H9 (cell line): Measurements from ENCODE around the gene ACSL3. TPM values are rescaled to one million over a fixed set of nuclear protein-coding genes. Genes with fewer than 3 reads are reported as not detected.

Source experiments
- DNase-seq: peaks from one replicate; pipeline ENCODE4 v3.0.0-alpha.2; 2017
- H2AFZ ChIP-seq: one replicate; pipeline ENCODE4 v1.6.1; 2013; ENCODE audit warnings: mild to moderate bottlenecking, low read length, control low read depth, moderate library complexity
- H2AK5ac ChIP-seq: 2 replicates; pipeline ENCODE4 v1.6.1; 2013; ENCODE audit warnings: low read length, control low read depth, mixed read lengths; ENCODE audit not compliant: insufficient read length
- H2BK120ac ChIP-seq: one replicate; pipeline ENCODE4 v1.6.1; 2013; ENCODE audit warnings: low read depth, mild to moderate bottlenecking, low read length, control low read depth, inconsistent platforms; ENCODE audit not compliant: poor library complexity, severe bottlenecking
- H2BK12ac ChIP-seq: 2 replicates; pipeline ENCODE4 v1.6.1; 2013; ENCODE audit warnings: low read length, control low read depth, mixed read lengths, low read depth; ENCODE audit not compliant: insufficient read length
- H2BK15ac ChIP-seq: 2 replicates; pipeline ENCODE4 v1.6.1; 2013; ENCODE audit warnings: low read depth, low read length, control low read depth
- H2BK20ac ChIP-seq: one replicate; pipeline ENCODE4 v1.6.1; 2013; ENCODE audit warnings: low read depth, mild to moderate bottlenecking, low read length, control low read depth, inconsistent platforms; ENCODE audit not compliant: poor library complexity, severe bottlenecking
- H2BK5ac ChIP-seq: 2 replicates; pipeline ENCODE4 v1.6.1; 2013; ENCODE audit warnings: low read length, control low read depth, mixed read lengths; ENCODE audit not compliant: insufficient read length
- H3K14ac ChIP-seq: 2 replicates; pipeline ENCODE4 v1.6.1; 2013; ENCODE audit warnings: low read length, control low read depth; ENCODE audit not compliant: insufficient read depth
- H3K18ac ChIP-seq: 2 replicates; pipeline ENCODE4 v1.6.1; 2013; ENCODE audit warnings: low read depth, mild to moderate bottlenecking, mixed read lengths, low read length, control low read depth; ENCODE audit not compliant: insufficient read length
- H3K23ac ChIP-seq: 2 replicates; pipeline ENCODE4 v1.6.1; 2013; ENCODE audit warnings: low read length, control low read depth, mixed read lengths, low read depth; ENCODE audit not compliant: insufficient read length
- H3K23me2 ChIP-seq: 2 replicates; pipeline ENCODE4 v1.6.1; 2013; ENCODE audit warnings: low read depth, mild to moderate bottlenecking, mixed read lengths, low read length, control low read depth; ENCODE audit not compliant: insufficient read length, poor library complexity, severe bottlenecking
- H3K27ac ChIP-seq: 2 replicates; pipeline ENCODE4 v1.5.1; 2013; ENCODE audit warnings: low read length, control low read depth, mixed read lengths, low read depth; ENCODE audit not compliant: insufficient read length
- H3K27me3 ChIP-seq: 2 replicates; pipeline ENCODE4 v1.6.1; 2013; ENCODE audit warnings: low read length, control low read depth, inconsistent platforms; ENCODE audit not compliant: insufficient read depth
- H3K4ac ChIP-seq: 2 replicates; pipeline ENCODE4 v1.6.1; 2013; ENCODE audit warnings: low read depth, mild to moderate bottlenecking, control low read depth, inconsistent platforms, low read length, moderate library complexity
- H3K4me1 ChIP-seq: 2 replicates; pipeline ENCODE4 v1.6.1; 2013; ENCODE audit warnings: low read length, control low read depth, inconsistent platforms; ENCODE audit not compliant: insufficient read depth
- H3K4me2 ChIP-seq: 2 replicates; pipeline ENCODE4 v1.6.1; 2013; ENCODE audit warnings: low read length, control low read depth, mixed read lengths; ENCODE audit not compliant: insufficient read length, insufficient read depth
- H3K56ac ChIP-seq: 2 replicates; pipeline ENCODE4 v1.6.1; 2013; ENCODE audit warnings: low read depth, mild to moderate bottlenecking, mixed read lengths, low read length, control low read depth; ENCODE audit not compliant: insufficient read length
- H3K79me1 ChIP-seq: 2 replicates; pipeline ENCODE4 v1.6.1; 2013; ENCODE audit warnings: low read depth, mild to moderate bottlenecking, moderate library complexity, low read length, control low read depth, inconsistent platforms; ENCODE audit not compliant: insufficient read depth, poor library complexity, severe bottlenecking
- H3K79me2 ChIP-seq: 2 replicates; pipeline ENCODE4 v1.6.1; 2013; ENCODE audit warnings: low read length, control low read depth, inconsistent platforms; ENCODE audit not compliant: insufficient read depth
- H3K9ac ChIP-seq: 2 replicates; pipeline ENCODE4 v1.6.1; 2013; ENCODE audit warnings: low read length, control low read depth, mixed read lengths; ENCODE audit not compliant: insufficient read length; ENCODE audit errors: extremely low read depth
- H3K9me3 ChIP-seq: one replicate; pipeline ENCODE4 v1.6.1; 2013; ENCODE audit warnings: low read depth, low read length, inconsistent platforms; ENCODE audit not compliant: control insufficient read depth
- H3T11ph ChIP-seq: one replicate; pipeline ENCODE4 v1.6.1; 2013; ENCODE audit warnings: mild to moderate bottlenecking, low read length, control low read depth, inconsistent platforms
- H4K20me1 ChIP-seq: one replicate; pipeline ENCODE4 v1.6.1; 2013; ENCODE audit not compliant: control insufficient read depth, insufficient read length, insufficient read depth
- H4K5ac ChIP-seq: 2 replicates; pipeline ENCODE4 v1.6.1; 2013; ENCODE audit warnings: low read depth, mild to moderate bottlenecking, mixed read lengths, low read length, control low read depth; ENCODE audit not compliant: insufficient read length
- H4K8ac ChIP-seq: replicated peaks from 2 replicates; pipeline ENCODE4 v1.6.1; 2013; ENCODE audit warnings: low read length, control low read depth, mixed read lengths, low read depth; ENCODE audit not compliant: insufficient read length
- H4K91ac ChIP-seq: 2 replicates; pipeline ENCODE4 v1.6.1; 2013; ENCODE audit warnings: low read depth, mild to moderate bottlenecking, moderate library complexity, mixed read lengths, low read length, control low read depth; ENCODE audit not compliant: insufficient read length
- H3K27ac Mint-ChIP-seq, 3 experiments: 2 replicates in 2 of 3; 3 replicates in 1 of 3; pipeline ENCODE4 v1.8.0; 2020 to 2021; ENCODE audit warnings: mixed read lengths in 3 of 3, mild to moderate bottlenecking in 1 of 3, moderate library complexity in 1 of 3
- H3K27me3 Mint-ChIP-seq: 2 replicates; pipeline ENCODE4 v1.8.0; 2021; ENCODE audit warnings: low read depth, mild to moderate bottlenecking, moderate library complexity, mixed read lengths
- H3K36me3 Mint-ChIP-seq, 3 experiments: 2 replicates in 2 of 3; 3 replicates in 1 of 3; pipeline ENCODE4 v1.8.0; 2020 to 2021; ENCODE audit warnings: low read depth in 3 of 3, mixed read lengths in 3 of 3; ENCODE audit not compliant: insufficient read depth in 1 of 3
- H3K4me1 Mint-ChIP-seq, 2 experiments: 2 replicates each; pipeline ENCODE4 v1.8.0; 2020; ENCODE audit warnings: mixed read lengths in 2 of 2
- H3K4me3 Mint-ChIP-seq, 2 experiments: 2 replicates in 1 of 2; 3 replicates in 1 of 2; pipeline ENCODE4 v1.8.0; 2020 to 2021; ENCODE audit warnings: mild to moderate bottlenecking in 2 of 2, mixed read lengths in 2 of 2, moderate library complexity in 1 of 2
- H3K9me3 Mint-ChIP-seq, 2 experiments: 2 replicates in 1 of 2; 3 replicates in 1 of 2; pipeline ENCODE4 v1.8.0; 2020; ENCODE audit warnings: mild to moderate bottlenecking in 2 of 2, mixed read lengths in 2 of 2, moderate library complexity in 1 of 2
- WGBS: extraction: QIAGEN DNeasy Blood & Tissue Kit; methylation state at CpG from one replicate; pipeline ENCODE4 v1.1.7; 2013; ENCODE audit warnings: missing lambda C conversion rate, low lambda C conversion rate, mixed read lengths; ENCODE audit not compliant: insufficient read length; ENCODE audit errors: extremely low coverage; 5-methylcytosine and 5-hydroxymethylcytosine counted together
- total RNA-seq: library from RNA; stranded (reverse); gene quantifications from 2 replicates; pipeline ENCODE4 v1.2.1, GENCODE V29; 2021
- TF ChIP-seq, protein P1 (sequence below): fragments of 200-600 bp; sonication (generic); conservative IDR thresholded peaks from 3 replicates; pipeline ENCODE4 v1.8.0; 2021; ENCODE audit warnings: antibody characterized with exemption, mild to moderate bottlenecking

The ACSL3 gene
- total RNA-seq, 1 experiment from 2014 or later, result 60.9 TPM

DNA sequence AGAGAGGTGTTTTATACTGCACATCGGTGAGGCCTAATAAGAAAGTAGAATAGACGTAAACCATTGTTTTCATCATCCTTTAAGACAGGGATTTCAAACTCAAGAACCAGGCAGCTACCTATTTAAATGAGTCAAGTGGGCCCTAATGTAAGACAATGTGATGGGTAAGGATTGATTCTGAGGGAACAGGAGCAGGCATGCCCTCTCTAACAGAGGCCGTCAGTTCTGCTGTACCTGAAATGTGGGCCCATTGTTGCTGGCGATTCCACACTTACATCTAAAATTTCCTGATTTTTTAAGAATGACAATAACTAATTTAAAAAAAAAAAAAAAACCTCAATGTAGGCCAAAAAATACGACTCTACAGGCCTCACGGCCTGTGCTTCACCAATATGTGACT is 67.5 kb downstream of the ACSL3 start:
- no peak overlapping the region for H4K91ac ChIP-seq
- H3K23me2 ChIP-seq, result no peaks in the 10 kb centered on the region
- no peaks in the 10 kb centered on the region for H3K9me3 ChIP-seq
- H3K4ac ChIP-seq, result no peak overlapping the region
- no peaks in the 10 kb centered on the region for H4K20me1 ChIP-seq
- Mint-ChIP-seq H3K36me3 (peaks cover 36 to 60% (median 57%) of the 10 kb centered on the region in 3 experiments), H3K27me3 (no peaks in the 10 kb centered on the region), H3K4me1 (peaks cover 0 to 3% of the 10 kb centered on the region in 2 experiments; a peak in 1 of 4 replicates), H3K27ac (peak overlapping the region in 1 of 3 experiments; percentile 24; a peak in 1 of 7 replicates), H3K9me3 (no peaks in the 10 kb centered on the region), H3K4me3 (no peak overlapping the region)
- no peaks in the 10 kb centered on the region for H3K27me3 ChIP-seq
- H4K5ac ChIP-seq, result no peak overlapping the region
- no peak overlapping the region for H2AK5ac ChIP-seq
- no peak overlapping the region for H3T11ph ChIP-seq
- H4K8ac ChIP-seq, result no peak overlapping the region
- H3K23ac ChIP-seq, result no peak overlapping the region
- no peak overlapping the region for H2BK5ac ChIP-seq
- no peak overlapping the region for H2BK12ac ChIP-seq
- no peak for DNase-seq
- no peak overlapping the region for H2BK15ac ChIP-seq
- H3K14ac ChIP-seq, result no peak overlapping the region
- H2BK20ac ChIP-seq, result no peak overlapping the region
- H2BK120ac ChIP-seq, result no peak overlapping the region
- H3K4me1 ChIP-seq, result no peaks in the 10 kb centered on the region
- no peak overlapping the region for H3K9ac ChIP-seq
- no peak overlapping the region for H2AFZ ChIP-seq
- H3K79me1 ChIP-seq, result no peaks in the 10 kb centered on the region
- H3K27ac ChIP-seq, result no peak overlapping the region
- WGBS, result no CpG with 5 or more reads among the region's 6 CpGs
- TF ChIP-seq, protein P1, sequence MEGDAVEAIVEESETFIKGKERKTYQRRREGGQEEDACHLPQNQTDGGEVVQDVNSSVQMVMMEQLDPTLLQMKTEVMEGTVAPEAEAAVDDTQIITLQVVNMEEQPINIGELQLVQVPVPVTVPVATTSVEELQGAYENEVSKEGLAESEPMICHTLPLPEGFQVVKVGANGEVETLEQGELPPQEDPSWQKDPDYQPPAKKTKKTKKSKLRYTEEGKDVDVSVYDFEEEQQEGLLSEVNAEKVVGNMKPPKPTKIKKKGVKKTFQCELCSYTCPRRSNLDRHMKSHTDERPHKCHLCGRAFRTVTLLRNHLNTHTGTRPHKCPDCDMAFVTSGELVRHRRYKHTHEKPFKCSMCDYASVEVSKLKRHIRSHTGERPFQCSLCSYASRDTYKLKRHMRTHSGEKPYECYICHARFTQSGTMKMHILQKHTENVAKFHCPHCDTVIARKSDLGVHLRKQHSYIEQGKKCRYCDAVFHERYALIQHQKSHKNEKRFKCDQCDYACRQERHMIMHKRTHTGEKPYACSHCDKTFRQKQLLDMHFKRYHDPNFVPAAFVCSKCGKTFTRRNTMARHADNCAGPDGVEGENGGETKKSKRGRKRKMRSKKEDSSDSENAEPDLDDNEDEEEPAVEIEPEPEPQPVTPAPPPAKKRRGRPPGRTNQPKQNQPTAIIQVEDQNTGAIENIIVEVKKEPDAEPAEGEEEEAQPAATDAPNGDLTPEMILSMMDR, result no peak
- no peak overlapping the region for H3K4me2 ChIP-seq
- H3K56ac ChIP-seq, result no peak overlapping the region
- H3K79me2 ChIP-seq, result no peaks in the 10 kb centered on the region
- H3K18ac ChIP-seq, result no peak overlapping the region
